ENCODE data around the gene OR4D10.

OR4D10 gene

GRCh38 chr11:59528711-59529110 is 55.6 kb downstream of the OR4D10 start:
- no peak for DNase-seq
